Thoracic aorta (tissue), 2 donors: ENCODE measurements around the gene COPS9. TPM values are rescaled to one million over a fixed set of nuclear protein-coding genes. Genes with fewer than 3 reads are reported as not detected.

Experiments
- ATAC-seq: fragments of 150-250 bp; one replicate; pipeline ENCODE4 v1.8.0; 2017; ENCODE audit warnings: low read depth; ENCODE audit not compliant: insufficient number of reproducible peaks, low FRiP score
- DNase-seq: peaks from one replicate; pipeline ENCODE4 v3.0.0-alpha.2; 2020; ENCODE audit warnings: low spot score
- H3K27ac ChIP-seq, 2 donors: fragments of 200-600 bp; sonication (generic); 1 replicate in 1 of 2; 2 replicates in 1 of 2; pipeline ENCODE4 v1.5.1; 2016; ENCODE audit warnings: mild to moderate bottlenecking in 2 of 2, moderate library complexity in 2 of 2
- H3K27me3 ChIP-seq: fragments of 200-600 bp; sonication (generic); replicated peaks from 2 replicates; pipeline ENCODE4 v1.6.0; 2016; ENCODE audit warnings: mild to moderate bottlenecking; ENCODE audit not compliant: insufficient read depth
- H3K36me3 ChIP-seq: fragments of 200-600 bp; sonication (generic); one replicate; pipeline ENCODE4 v1.5.1; 2016
- H3K4me1 ChIP-seq, 2 donors: fragments of 200-600 bp; sonication (generic); 1 replicate in 1 of 2; 2 replicates in 1 of 2; pipeline versions ENCODE4 v1.5.1 to v1.6.0; 2016; ENCODE audit warnings: low read depth in 2 of 2, mild to moderate bottlenecking in 1 of 2; ENCODE audit not compliant: control insufficient read depth in 1 of 2
- H3K4me3 ChIP-seq: fragments of 200-600 bp; sonication (generic); 2 replicates; pipeline ENCODE4 v1.5.1; 2016; ENCODE audit warnings: mild to moderate bottlenecking
- H3K9me3 ChIP-seq: fragments of 200-600 bp; sonication (generic); 2 replicates; pipeline ENCODE4 v1.5.1; 2016
- total RNA-seq, 2 donors: library from RNA; depleted of rRNA; stranded (reverse); fragments of >200 nt; gene quantifications; one replicate each; pipeline versions ENCODE4 v1.1.0 to v1.2.3, GENCODE V29; 2016
- TF ChIP-seq, protein P1 (sequence below): fragments of 200-600 bp; sonication (generic); IDR thresholded peaks from one replicate; pipeline ENCODE4 v1.5.1; 2019; ENCODE audit warnings: antibody characterized with exemption

COPS9 gene
- total RNA-seq, 2 donors from 2014 or later, result 101 to 115 TPM

DNA sequence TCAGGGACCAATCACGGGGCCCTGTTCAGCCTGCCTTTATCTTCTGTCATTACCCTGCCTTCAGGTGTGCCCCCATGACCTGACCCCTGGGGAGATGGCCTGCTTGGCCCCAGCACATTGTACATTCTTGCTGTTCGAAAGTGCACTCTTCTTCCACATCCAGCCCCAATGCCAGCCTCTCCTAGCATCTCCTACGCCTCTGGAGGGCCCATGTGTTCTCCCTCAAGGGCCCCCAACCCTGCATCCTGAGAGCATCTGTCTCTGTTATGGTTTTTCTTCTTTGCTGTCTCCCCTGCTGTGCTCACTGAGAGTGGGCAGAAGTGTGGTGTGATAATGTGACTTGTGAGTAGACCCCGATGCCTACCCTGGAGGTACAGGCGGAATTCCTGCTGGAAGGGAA, 45.9 kb upstream of the COPS9 start:
- no peak for ATAC-seq
- Histone ChIP-seq H3K4me1 (no peaks in the 10 kb centered on the region), H3K9me3 (no peaks in the 10 kb centered on the region), H3K4me3 (no peak overlapping the region), H3K36me3 (no peaks in the 10 kb centered on the region), H3K27ac (no peak overlapping the region), H3K27me3 (no peaks in the 10 kb centered on the region)
- DNase-seq, result no peak
- TF ChIP-seq, protein P1, sequence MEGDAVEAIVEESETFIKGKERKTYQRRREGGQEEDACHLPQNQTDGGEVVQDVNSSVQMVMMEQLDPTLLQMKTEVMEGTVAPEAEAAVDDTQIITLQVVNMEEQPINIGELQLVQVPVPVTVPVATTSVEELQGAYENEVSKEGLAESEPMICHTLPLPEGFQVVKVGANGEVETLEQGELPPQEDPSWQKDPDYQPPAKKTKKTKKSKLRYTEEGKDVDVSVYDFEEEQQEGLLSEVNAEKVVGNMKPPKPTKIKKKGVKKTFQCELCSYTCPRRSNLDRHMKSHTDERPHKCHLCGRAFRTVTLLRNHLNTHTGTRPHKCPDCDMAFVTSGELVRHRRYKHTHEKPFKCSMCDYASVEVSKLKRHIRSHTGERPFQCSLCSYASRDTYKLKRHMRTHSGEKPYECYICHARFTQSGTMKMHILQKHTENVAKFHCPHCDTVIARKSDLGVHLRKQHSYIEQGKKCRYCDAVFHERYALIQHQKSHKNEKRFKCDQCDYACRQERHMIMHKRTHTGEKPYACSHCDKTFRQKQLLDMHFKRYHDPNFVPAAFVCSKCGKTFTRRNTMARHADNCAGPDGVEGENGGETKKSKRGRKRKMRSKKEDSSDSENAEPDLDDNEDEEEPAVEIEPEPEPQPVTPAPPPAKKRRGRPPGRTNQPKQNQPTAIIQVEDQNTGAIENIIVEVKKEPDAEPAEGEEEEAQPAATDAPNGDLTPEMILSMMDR, result no peak

DNA sequence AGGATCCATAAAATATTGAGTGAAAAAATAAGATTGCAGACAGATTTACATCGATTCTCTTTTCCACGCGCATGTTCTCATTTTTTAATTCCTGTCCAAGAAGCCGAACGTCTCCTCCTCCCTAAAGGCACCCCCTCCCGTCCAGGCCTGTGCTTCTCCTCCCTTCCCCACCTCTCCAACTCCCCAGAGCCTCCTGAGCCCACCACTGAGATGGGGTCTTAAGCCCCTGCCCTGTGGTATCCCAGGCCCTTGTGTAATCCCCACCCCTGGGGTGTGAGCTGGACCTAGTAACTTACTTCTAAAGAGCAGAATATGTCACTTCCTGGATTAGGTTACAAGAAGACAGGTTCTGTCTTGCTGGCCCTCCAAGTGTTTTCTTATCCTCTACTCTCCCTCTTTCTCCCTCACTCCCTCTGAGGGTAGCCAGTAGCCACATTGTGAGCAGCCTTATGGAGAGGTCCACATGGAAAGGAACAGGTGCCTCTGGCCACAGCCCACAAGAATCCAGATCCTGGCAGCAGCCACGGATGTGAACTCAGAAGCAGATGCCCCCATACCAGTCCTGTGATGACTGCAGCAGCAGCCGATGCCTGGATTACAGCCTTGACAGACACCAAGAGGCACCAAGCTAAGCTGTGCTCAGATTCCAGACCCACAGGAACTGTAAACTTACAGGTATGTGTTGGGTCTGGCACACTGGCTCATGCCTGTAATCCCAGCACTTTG, 44.0 kb upstream of the COPS9 start:
- DNase-seq (no peak), ATAC-seq (no peak)
- Histone ChIP-seq H3K9me3 (no peaks in the 10 kb centered on the region), H3K27me3 (no peaks in the 10 kb centered on the region), H3K4me1 (no peaks in the 10 kb centered on the region), H3K27ac (no peak overlapping the region), H3K4me3 (no peak overlapping the region), H3K36me3 (no peaks in the 10 kb centered on the region)
- TF ChIP-seq, protein P1, result no peak

DNA sequence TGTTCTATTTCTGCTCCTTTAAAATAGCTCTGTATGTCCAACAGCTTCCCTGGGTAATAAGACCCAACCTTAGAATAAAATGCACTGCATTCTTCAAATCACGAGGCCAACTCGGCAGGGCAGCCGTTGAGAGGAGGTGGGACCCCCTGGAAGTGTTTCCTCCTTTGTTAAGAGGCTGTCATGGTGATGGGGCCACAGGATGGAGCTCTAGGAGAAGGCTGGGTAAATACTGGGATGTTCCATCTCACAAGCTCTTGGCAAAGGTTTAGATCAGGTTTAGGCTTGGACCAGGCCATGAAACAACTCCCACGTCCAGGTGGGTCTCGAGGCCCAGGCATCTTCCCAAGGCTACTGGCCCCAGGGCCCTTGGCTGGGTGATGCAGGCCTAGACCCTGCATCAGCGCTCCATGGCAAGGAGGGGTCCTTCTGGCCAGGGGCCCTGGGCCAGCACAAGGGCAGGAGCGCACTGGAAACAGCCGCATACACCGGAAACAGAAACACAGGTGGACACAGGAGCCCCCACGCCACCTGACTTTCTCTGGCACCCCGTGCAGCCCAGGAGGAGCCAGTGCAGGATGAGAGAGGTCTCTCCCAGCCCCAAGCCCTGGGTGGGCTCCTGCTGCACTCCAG, 43.2 kb upstream of the COPS9 start:
- Histone ChIP-seq H3K4me3 (no peak overlapping the region), H3K36me3 (no peaks in the 10 kb centered on the region), H3K27me3 (no peaks in the 10 kb centered on the region), H3K4me1 (no peaks in the 10 kb centered on the region), H3K9me3 (no peaks in the 10 kb centered on the region), H3K27ac (no peak overlapping the region)
- ATAC-seq (no peak), DNase-seq (no peak)
- TF ChIP-seq, protein P1, result no peak

DNA sequence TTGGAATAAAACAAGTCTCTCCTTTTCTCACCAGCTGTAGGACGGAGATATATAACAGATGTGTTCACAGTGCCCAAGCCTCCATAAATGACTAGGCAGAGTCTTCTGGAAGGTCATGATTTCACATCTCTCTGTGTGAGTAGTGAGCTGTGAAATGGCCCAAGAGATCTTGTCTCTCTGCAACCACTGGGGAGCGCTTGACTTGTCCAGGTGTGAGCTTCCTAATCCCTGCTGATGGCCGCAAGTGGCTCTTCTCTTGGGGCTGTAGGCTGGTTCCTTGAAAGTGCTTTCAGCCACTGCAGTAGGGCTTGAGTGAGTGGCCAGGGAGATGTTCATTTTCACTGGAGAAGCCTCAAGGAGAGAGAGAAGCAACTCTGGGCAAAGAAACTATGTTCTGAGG, 42.5 kb upstream of the COPS9 start:
- Histone ChIP-seq H3K4me3 (no peak overlapping the region), H3K27ac (no peak overlapping the region), H3K4me1 (no peaks in the 10 kb centered on the region), H3K9me3 (no peaks in the 10 kb centered on the region), H3K36me3 (no peaks in the 10 kb centered on the region), H3K27me3 (no peaks in the 10 kb centered on the region)
- no peak for ATAC-seq
- TF ChIP-seq, protein P1, result no peak
- no peak for DNase-seq

DNA sequence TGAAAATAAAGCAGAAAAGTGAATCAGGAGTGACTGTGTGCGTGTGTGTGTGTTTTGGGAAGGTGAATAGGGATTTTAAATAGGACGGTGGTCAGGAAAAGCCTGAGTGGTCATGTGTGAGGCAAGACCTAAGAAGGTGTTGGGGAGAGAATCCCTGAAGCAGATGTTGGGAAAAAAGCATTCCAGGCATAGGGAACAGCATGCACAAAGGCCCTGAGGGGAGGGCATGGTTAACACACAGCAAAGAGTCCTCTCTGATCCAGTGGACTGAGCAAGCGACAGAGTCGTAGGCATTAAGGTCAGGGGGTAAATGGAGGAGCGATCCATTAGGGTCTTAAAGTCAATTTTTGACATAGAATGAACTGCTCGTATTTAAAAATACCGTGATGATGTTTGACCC, 38.4 kb upstream of the COPS9 start:
- Histone ChIP-seq H3K4me1 (no peaks in the 10 kb centered on the region), H3K9me3 (no peaks in the 10 kb centered on the region), H3K27me3 (no peaks in the 10 kb centered on the region), H3K27ac (no peak overlapping the region), H3K36me3 (no peaks in the 10 kb centered on the region), H3K4me3 (no peak overlapping the region)
- no peak for DNase-seq
- TF ChIP-seq, protein P1, result no peak
- no peak for ATAC-seq
